ENCODE results near the gene EPHB4.

The EPHB4 gene

GRCh38 chr7:100839361-100839760, 12.0 kb upstream of the EPHB4 start:
- H3F3A ChIP-seq (ENCODE audit: insufficient read depth, low read length): no peaks in the 10 kb centered on the region
- H3K4me2 ChIP-seq (ENCODE audit: low read length): no peak overlapping the region
- no peak overlapping the region for H2AFZ ChIP-seq (ENCODE audit: low read length)
- no peak for TF ChIP-seq EZH2 (IDR thresholded peaks at IDR 0.05; ENCODE audit: borderline replicate concordance, low read length)
- no peak for TF ChIP-seq CTCF (IDR thresholded peaks at IDR 0.05; ENCODE audit: low read length)
- H3K9ac ChIP-seq (ENCODE audit: low read length): no peak overlapping the region
- no peaks in the 10 kb centered on the region for H3K9me3 ChIP-seq (ENCODE audit: low read length)
- H3K27me3 ChIP-seq (ENCODE audit: insufficient read depth, low read length): peaks cover under 1% of the 10 kb centered on the region; the same call in 1 of the 2 replicates
- H3K79me2 ChIP-seq (ENCODE audit: insufficient read depth, low read length): no peaks in the 10 kb centered on the region
- H3K9me2 ChIP-seq (ENCODE audit: low read depth, low read length): no peaks in the 10 kb centered on the region
- H4K20me1 ChIP-seq (ENCODE audit: insufficient read depth, low read length): no peaks in the 10 kb centered on the region
- no peak overlapping the region for H3K27ac ChIP-seq (ENCODE audit: low read depth, low read length, poor library complexity, severe bottlenecking)
- peaks cover 9% of the 10 kb centered on the region for H3K4me1 ChIP-seq (ENCODE audit: insufficient read depth, low read length, severe bottlenecking)
- no peaks in the 10 kb centered on the region for H3K36me3 ChIP-seq (ENCODE audit: insufficient read depth, low read length)
- H3K4me3 ChIP-seq (ENCODE audit: low read depth, low read length, poor library complexity, severe bottlenecking): no peak overlapping the region

- Histone ChIP-seq H3F3A (ENCODE audit: insufficient read depth, low read length) (no peaks in the 10 kb centered on the region), H3K4me2 (ENCODE audit: low read length) (peak overlapping the region; percentile 55)
These were observed 9.9 kb upstream of the EPHB4 start for GRCh38 chr7:100837099-100837836.

DNA sequence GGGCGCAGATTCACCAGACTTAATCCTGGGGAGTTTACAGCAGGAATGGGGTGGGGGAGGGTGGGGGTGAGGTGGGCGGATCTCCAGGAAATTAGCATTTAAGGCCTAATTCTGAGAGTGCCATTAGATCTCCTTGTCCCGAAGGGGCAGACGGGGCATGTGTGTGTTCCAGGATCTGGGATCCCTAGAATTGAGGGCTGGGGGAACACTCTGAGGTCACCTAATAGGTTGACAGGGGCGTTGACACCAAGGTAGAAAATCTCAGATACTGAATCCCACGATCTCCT, 9.4 kb upstream of the EPHB4 start:
- Histone ChIP-seq H4K20me1 (ENCODE audit: insufficient read depth, low read length) (no peaks in the 10 kb centered on the region), H3K4me2 (ENCODE audit: low read length) (peak overlapping the region; percentile 55), H3K4me3 (ENCODE audit: low read depth, low read length, poor library complexity, severe bottlenecking) (peak overlapping the region; percentile 47), H3K27me3 (ENCODE audit: insufficient read depth, low read length) (peaks cover 5% of the 10 kb centered on the region; the same call in 1 of the 2 replicates), H3F3A (ENCODE audit: insufficient read depth, low read length) (no peaks in the 10 kb centered on the region), H3K4me1 (ENCODE audit: insufficient read depth, low read length, severe bottlenecking) (peaks cover 9% of the 10 kb centered on the region), H3K79me2 (ENCODE audit: insufficient read depth, low read length) (no peaks in the 10 kb centered on the region), H3K9ac (ENCODE audit: low read length) (peak overlapping the region; percentile 38; the same call in 1 of the 2 replicates), H2AFZ (ENCODE audit: low read length) (peak overlapping the region; percentile 13; the same call in 1 of the 2 replicates), H3K36me3 (ENCODE audit: insufficient read depth, low read length) (no peaks in the 10 kb centered on the region), H3K27ac (ENCODE audit: low read depth, low read length, poor library complexity, severe bottlenecking) (no peak overlapping the region), H3K9me3 (ENCODE audit: low read length) (no peaks in the 10 kb centered on the region), H3K9me2 (ENCODE audit: low read depth, low read length) (no peaks in the 10 kb centered on the region)
- TF ChIP-seq EZH2 (IDR thresholded peaks at IDR 0.05; ENCODE audit: borderline replicate concordance, low read length): no peak
- no peak for TF ChIP-seq CTCF (IDR thresholded peaks at IDR 0.05; ENCODE audit: low read length)

More at GRCh38 chr7:100837099-100837836, 9.9 kb upstream of the EPHB4 start:
- H3K9me3 ChIP-seq (ENCODE audit: low read length): no peaks in the 10 kb centered on the region
- H3K36me3 ChIP-seq (ENCODE audit: insufficient read depth, low read length): no peaks in the 10 kb centered on the region
- H3K9me2 ChIP-seq (ENCODE audit: low read depth, low read length): no peaks in the 10 kb centered on the region
- peaks cover 9% of the 10 kb centered on the region for H3K4me1 ChIP-seq (ENCODE audit: insufficient read depth, low read length, severe bottlenecking)
- H3K27me3 ChIP-seq (ENCODE audit: insufficient read depth, low read length): peaks cover 5% of the 10 kb centered on the region; the same call in 1 of the 2 replicates
- no peaks in the 10 kb centered on the region for H3K79me2 ChIP-seq (ENCODE audit: insufficient read depth, low read length)
- H3K4me3 ChIP-seq (ENCODE audit: low read depth, low read length, poor library complexity, severe bottlenecking): peak overlapping the region; percentile 47
- H4K20me1 ChIP-seq (ENCODE audit: insufficient read depth, low read length): no peaks in the 10 kb centered on the region
- peak overlapping the region; percentile 49; the same call in 1 of the 2 replicates for H2AFZ ChIP-seq (ENCODE audit: low read length)
- peak overlapping the region; percentile 38; the same call in 1 of the 2 replicates for H3K9ac ChIP-seq (ENCODE audit: low read length)
- TF ChIP-seq CTCF (IDR thresholded peaks at IDR 0.05; ENCODE audit: low read length) (no peak), EZH2 (IDR thresholded peaks at IDR 0.05; ENCODE audit: borderline replicate concordance, low read length) (no peak)
- H3K27ac ChIP-seq (ENCODE audit: low read depth, low read length, poor library complexity, severe bottlenecking): no peak overlapping the region

Data from OCI-LY1 (cell line).